SK-N-SH (cell line): ENCODE results near the gene SYNJ1. TPM values are rescaled to one million over a fixed set of nuclear protein-coding genes. Genes with fewer than 3 reads are reported as not detected.

Source experiments
- CTCF ChIA-PET: fragments of 300-600, 350-600 bp; formaldehyde crosslinking; extraction: SDS; loops from one replicate; lab custom pipeline; 2021; lab: Yijun Ruan, JAX
- POLR2A ChIA-PET: fragments of 350-600 bp; sonication (Branson Sonifier 250); formaldehyde crosslinking; extraction: SDS; loops from one replicate; lab custom pipeline; 2020; ENCODE audit warnings: antibody characterized with exemption, inconsistent platforms; lab: Yijun Ruan, JAX
- DNase-seq: peaks from one replicate; pipeline ENCODE4 v3.0.0; 2012
- H2AFZ ChIP-seq: fragments of 200-600 bp; sonication (generic); 2 replicates; pipeline ENCODE4 v1.8.1; 2016; ENCODE audit warnings: antibody characterized with exemption, mild to moderate bottlenecking, low read depth
- H3F3A ChIP-seq: fragments of 200-600 bp; sonication (generic); replicated peaks from 2 replicates; pipeline ENCODE3; 2016; ENCODE audit warnings: antibody characterized with exemption, mild to moderate bottlenecking; ENCODE audit not compliant: insufficient read depth
- H3K27ac ChIP-seq, 2 experiments: fragments of 200-500 bp in 1 of 2; fragments of 200-600 bp in 1 of 2; sonication (Bioruptor generic) in 1 of 2; sonication (generic), shearing (Covaris generic) in 1 of 2; 2 replicates each; pipeline versions ENCODE4 v1.5.1 to v1.6.1; 2014 to 2016; ENCODE audit warnings: low read depth in 2 of 2, inconsistent platforms in 1 of 2, low read length in 1 of 2, mild to moderate bottlenecking in 1 of 2, mixed read lengths in 1 of 2
- H3K27me3 ChIP-seq: fragments of 200-600 bp; sonication (generic), shearing (Covaris generic); 2 replicates; pipeline ENCODE4 v1.6.1; 2016; ENCODE audit warnings: mixed run types; ENCODE audit not compliant: insufficient read depth
- H3K36me3 ChIP-seq, 2 experiments: fragments of 200-500 bp in 1 of 2; fragments of 200-600 bp in 1 of 2; sonication (Bioruptor generic) in 1 of 2; sonication (generic) in 1 of 2; replicated peaks in 1 of 2; 2 replicates each; pipeline versions ENCODE3 to v1.5.1; 2014 to 2016; ENCODE audit warnings: low read length in 1 of 2, mild to moderate bottlenecking in 1 of 2; ENCODE audit not compliant: insufficient read depth in 2 of 2, control insufficient read depth in 1 of 2
- H3K4me1 ChIP-seq, 2 experiments: fragments of 200-500 bp in 1 of 2; fragments of 200-600 bp in 1 of 2; sonication (Bioruptor generic) in 1 of 2; sonication (generic), shearing (Covaris generic) in 1 of 2; 2 replicates each; pipeline versions ENCODE4 v1.5.1 to v1.6.1; 2014 to 2016; ENCODE audit warnings: low read depth in 1 of 2, low read length in 1 of 2, mixed run types in 1 of 2; ENCODE audit not compliant: insufficient read depth in 2 of 2, control insufficient read depth in 1 of 2
- H3K4me2 ChIP-seq: fragments of 200-600 bp; sonication (generic), shearing (Covaris generic); 2 replicates; pipeline ENCODE4 v1.6.1; 2017; ENCODE audit warnings: mixed run types
- H3K4me3 ChIP-seq, 2 experiments: fragments of 200-500 bp in 1 of 2; fragments of 200-600 bp in 1 of 2; sonication (Bioruptor generic) in 1 of 2; sonication (generic), shearing (Covaris generic) in 1 of 2; 2 replicates each; pipeline versions ENCODE4 v1.5.1 to v1.8.1; 2014 to 2016; ENCODE audit warnings: low read depth in 2 of 2, inconsistent platforms in 1 of 2, low read length in 1 of 2, mild to moderate bottlenecking in 1 of 2, mixed read lengths in 1 of 2, moderate library complexity in 1 of 2
- H3K79me2 ChIP-seq: fragments of 200-600 bp; sonication (generic); 2 replicates; pipeline ENCODE4 v1.8.1; 2017; ENCODE audit warnings: mild to moderate bottlenecking; ENCODE audit not compliant: insufficient read depth
- H3K9ac ChIP-seq: fragments of 200-600 bp; sonication (generic); 2 replicates; pipeline ENCODE4 v1.6.1; 2017; ENCODE audit warnings: mixed run types
- H3K9me2 ChIP-seq: fragments of 200-600 bp; sonication (generic); 2 replicates; pipeline ENCODE4 v1.6.1; 2017; ENCODE audit warnings: mixed run types
- H3K9me3 ChIP-seq: fragments of 200-600 bp; sonication (generic); 2 replicates; pipeline ENCODE4 v1.6.1; 2017; ENCODE audit warnings: mixed run types, mild to moderate bottlenecking, moderate library complexity
- H4K20me1 ChIP-seq: fragments of 200-600 bp; sonication (generic); 2 replicates; pipeline ENCODE4 v1.6.1; 2017; ENCODE audit warnings: mild to moderate bottlenecking, mixed run types; ENCODE audit not compliant: insufficient read depth
- CTCF ChIP-seq: fragments of 200-600 bp; sonication (generic); IDR thresholded peaks from 2 replicates; pipeline ENCODE4 v1.6.1; 2017; ENCODE audit warnings: antibody characterized with exemption, mild to moderate bottlenecking, moderate library complexity
- FOSL2 ChIP-seq: IDR thresholded peaks from 2 replicates; pipeline ENCODE4 v1.4.0; 2012; ENCODE audit warnings: low read depth, mild to moderate bottlenecking, moderate library complexity, borderline replicate concordance
- FOXM1 ChIP-seq: IDR thresholded peaks from 2 replicates; pipeline ENCODE4 v1.4.0; 2012; ENCODE audit warnings: low read depth, mild to moderate bottlenecking
- GATA2 ChIP-seq: sonication (generic); formaldehyde crosslinking; IDR thresholded peaks from 2 replicates; pipeline ENCODE4 v1.5.0; 2020; ENCODE audit warnings: mild to moderate bottlenecking, missing genetic modification reagents
- MEF2A ChIP-seq: IDR thresholded peaks from 2 replicates; pipeline ENCODE4 v1.4.0; 2012; ENCODE audit warnings: low read depth, borderline replicate concordance
- MXI1 ChIP-seq: IDR thresholded peaks from 2 replicates; pipeline ENCODE4 v1.6.1; 2012; ENCODE audit warnings: mild to moderate bottlenecking, low read depth, low read length, improper control_type of control experiment
- PBX3 ChIP-seq: IDR thresholded peaks from 2 replicates; pipeline ENCODE4; 2012
- POLR2AphosphoS5 ChIP-seq: IDR thresholded peaks from 2 replicates; pipeline ENCODE4 v1.6.1; 2012; ENCODE audit warnings: low read depth, low read length
- RXRA ChIP-seq: IDR thresholded peaks from 2 replicates; pipeline ENCODE4 v1.4.0; 2012; ENCODE audit warnings: low read depth, mild to moderate bottlenecking, borderline replicate concordance
- TAF1 ChIP-seq: IDR thresholded peaks from 2 replicates; pipeline ENCODE4 v1.6.1; 2012; ENCODE audit warnings: low read depth, mild to moderate bottlenecking, low read length, moderate library complexity, borderline replicate concordance
- TCF12 ChIP-seq: IDR thresholded peaks from 2 replicates; pipeline ENCODE4 v1.4.0; 2012
- USF1 ChIP-seq: IDR thresholded peaks from 2 replicates; pipeline ENCODE4 v1.4.0; 2012; ENCODE audit warnings: low read depth, borderline replicate concordance
- ZBTB33 ChIP-seq: IDR thresholded peaks from 2 replicates; pipeline ENCODE4 v1.4.0; 2012; ENCODE audit warnings: low read depth, borderline replicate concordance
- WGBS: methylation state at CpG from one replicate; pipeline ENCODE4 v1.1.6; 2017; ENCODE audit warnings: low lambda C conversion rate; 5-methylcytosine and 5-hydroxymethylcytosine counted together
- polyA plus RNA-seq, 3 experiments: library from polyadenylated mRNA; depleted of rRNA; stranded (reverse); fragments of >200 nt; gene quantifications; 2 replicates each; pipeline ENCODE4 v1.2.3, GENCODE V29; 2012

The SYNJ1 gene
- polyA plus RNA-seq, 1 of the 3 experiments (the other 2 are of a cell fraction) = 3.3 TPM

- no peaks in the 10 kb centered on the region for H3K4me1 ChIP-seq
- WGBS = 90% methylated on average over 8 of the region's 8 CpGs
These were observed 124.7 kb downstream of the SYNJ1 start for GRCh38 chr21:32603131-32603530.

More at GRCh38 chr21:32603131-32603530, 124.7 kb downstream of the SYNJ1 start:
- CTCF ChIA-PET = interaction anchor here (2.6 kb wide), 1 partner anchor 188 kb away, joined by 11 read pairs; no protein-coding TSS in a partner anchor
- POLR2A ChIA-PET = no interaction called here
- peaks cover 63 to 74% of the 10 kb centered on the region in 2 experiments for H3K36me3 ChIP-seq
- H3K4me3 ChIP-seq = no peak overlapping the region
- TF ChIP-seq RXRA (no peak), FOSL2 (no peak), TAF1 (no peak), POLR2AphosphoS5 (no peak), TCF12 (no peak), CTCF (no peak), MEF2A (no peak), USF1 (no peak), MXI1 (no peak), GATA2 (CRISPR knock-in tag) (no peak), PBX3 (no peak), FOXM1 (no peak), ZBTB33 (no peak)
- peaks cover 10% of the 10 kb centered on the region for H3F3A ChIP-seq
- no peaks in the 10 kb centered on the region for H3K79me2 ChIP-seq
- no peak overlapping the region for H2AFZ ChIP-seq
- H3K27me3 ChIP-seq = no peaks in the 10 kb centered on the region
- H3K4me2 ChIP-seq = no peak overlapping the region
- no peaks in the 10 kb centered on the region for H3K9me3 ChIP-seq
- no peak overlapping the region for H3K9ac ChIP-seq
- DNase-seq = no peak
- no peaks in the 10 kb centered on the region for H3K9me2 ChIP-seq
- no peak overlapping the region for H3K27ac ChIP-seq
- no peaks in the 10 kb centered on the region for H4K20me1 ChIP-seq
